Mesenchymal stem cell (in vitro differentiated cells and primary cell): ENCODE data around the gene SVOP.

ENCODE experiments used
- DNase-seq: peaks from one replicate; pipeline ENCODE4 v3.0.0-alpha.2; 2013
- H2AFZ ChIP-seq: one replicate; pipeline ENCODE4 v1.6.1; 2013; ENCODE audit warnings: low read depth, mild to moderate bottlenecking, control low read depth, inconsistent platforms, low read length, moderate library complexity
- H2AK5ac ChIP-seq: 2 replicates; pipeline ENCODE4 v1.6.1; 2013; ENCODE audit warnings: low read length, moderate library complexity, mild to moderate bottlenecking, inconsistent platforms; ENCODE audit not compliant: severe bottlenecking
- H2BK120ac ChIP-seq: one replicate; pipeline ENCODE4 v1.6.1; 2013; ENCODE audit warnings: low read depth, mild to moderate bottlenecking, inconsistent platforms, low read length, moderate library complexity
- H2BK12ac ChIP-seq, 2 experiments: one replicate each; pipeline ENCODE4 v1.6.1; 2013; ENCODE audit warnings: inconsistent platforms in 2 of 2, low read length in 2 of 2, mild to moderate bottlenecking in 2 of 2, moderate library complexity in 2 of 2, control low read depth in 1 of 2
- H2BK15ac ChIP-seq: one replicate; pipeline ENCODE4 v1.6.1; 2013; ENCODE audit warnings: mild to moderate bottlenecking, low read depth, inconsistent platforms; ENCODE audit not compliant: poor library complexity, severe bottlenecking
- H2BK5ac ChIP-seq: 2 replicates; pipeline ENCODE4 v1.6.1; 2013; ENCODE audit warnings: low read depth, mild to moderate bottlenecking, low read length, control low read depth, inconsistent platforms; ENCODE audit not compliant: poor library complexity, severe bottlenecking
- H3K14ac ChIP-seq, 2 experiments: one replicate each; pipeline ENCODE4 v1.6.1; 2013; ENCODE audit warnings: inconsistent platforms in 2 of 2, low read length in 2 of 2, control low read depth in 1 of 2, mild to moderate bottlenecking in 1 of 2, moderate library complexity in 1 of 2
- H3K18ac ChIP-seq, 2 experiments: one replicate each; pipeline ENCODE4 v1.6.1; 2013; ENCODE audit warnings: inconsistent platforms in 2 of 2, low read length in 2 of 2, control low read depth in 1 of 2, low read depth in 1 of 2, mild to moderate bottlenecking in 1 of 2
- H3K23ac ChIP-seq, 2 experiments: one replicate each; pipeline ENCODE4 v1.6.1; 2013; ENCODE audit warnings: inconsistent platforms in 2 of 2, low read length in 2 of 2, mild to moderate bottlenecking in 2 of 2, moderate library complexity in 2 of 2, control low read depth in 1 of 2
- H3K27ac ChIP-seq: 2 replicates; pipeline ENCODE4 v1.5.1; 2013; ENCODE audit warnings: mild to moderate bottlenecking, moderate library complexity, low read length, control low read depth, inconsistent platforms; ENCODE audit not compliant: poor library complexity, severe bottlenecking
- H3K27me3 ChIP-seq, 2 experiments: 2 replicates each; pipeline versions ENCODE4 v1.6.1 to v1.7.0; 2013; ENCODE audit warnings: low read length in 2 of 2, mild to moderate bottlenecking in 2 of 2, moderate library complexity in 2 of 2, control low read depth in 1 of 2, inconsistent platforms in 1 of 2; ENCODE audit not compliant: control insufficient read depth in 1 of 2, insufficient read depth in 1 of 2
- H3K36me3 ChIP-seq, 2 experiments: 2 replicates each; pipeline versions ENCODE4 v1.6.1 to v1.7.0; 2013; ENCODE audit warnings: low read length in 2 of 2, control low read depth in 1 of 2, inconsistent platforms in 1 of 2, low read depth in 1 of 2, mild to moderate bottlenecking in 1 of 2; ENCODE audit not compliant: insufficient read depth in 2 of 2, control insufficient read depth in 1 of 2
- H3K4ac ChIP-seq, 2 experiments: one replicate each; pipeline ENCODE4 v1.6.1; 2013; ENCODE audit warnings: inconsistent platforms in 2 of 2, low read length in 2 of 2, mild to moderate bottlenecking in 2 of 2, moderate library complexity in 2 of 2, control low read depth in 1 of 2, low read depth in 1 of 2
- H3K4me1 ChIP-seq: 2 replicates; pipeline ENCODE4 v1.6.1; 2013; ENCODE audit warnings: low read depth, low read length, control low read depth; ENCODE audit not compliant: control insufficient read depth, insufficient read depth
- H3K4me2 ChIP-seq: 2 replicates; pipeline ENCODE4 v1.6.1; 2013; ENCODE audit warnings: low read length, mild to moderate bottlenecking, inconsistent platforms; ENCODE audit not compliant: poor library complexity, severe bottlenecking
- H3K4me3 ChIP-seq, 2 experiments: 2 replicates each; pipeline versions ENCODE4 v1.5.1 to v1.7.0; 2013; ENCODE audit warnings: low read length in 2 of 2, mild to moderate bottlenecking in 2 of 2, control low read depth in 1 of 2, low read depth in 1 of 2; ENCODE audit not compliant: insufficient read depth in 1 of 2
- H3K79me1 ChIP-seq: replicated peaks from 2 replicates; pipeline ENCODE4 v1.6.1; 2013; ENCODE audit warnings: mild to moderate bottlenecking, control low read depth, low read length, inconsistent platforms; ENCODE audit not compliant: poor library complexity, severe bottlenecking
- H3K9ac ChIP-seq: 2 replicates; pipeline ENCODE4 v1.7.0; 2013; ENCODE audit warnings: mild to moderate bottlenecking, low read length, moderate library complexity
- H3K9me3 ChIP-seq: 2 replicates; pipeline ENCODE4 v1.7.0; 2013; ENCODE audit warnings: mild to moderate bottlenecking, low read length; ENCODE audit not compliant: control insufficient read depth
- H4K8ac ChIP-seq: one replicate; pipeline ENCODE4 v1.6.1; 2013; ENCODE audit warnings: inconsistent platforms, mild to moderate bottlenecking, low read length, moderate library complexity
- H4K91ac ChIP-seq: one replicate; pipeline ENCODE4 v1.6.1; 2013; ENCODE audit warnings: mild to moderate bottlenecking, low read length, inconsistent platforms
- WGBS: methylation state at CpG from one replicate; pipeline ENCODE4 v1.1.7; 2013; ENCODE audit warnings: mixed read lengths; 5-methylcytosine and 5-hydroxymethylcytosine counted together

The SVOP gene

DNA sequence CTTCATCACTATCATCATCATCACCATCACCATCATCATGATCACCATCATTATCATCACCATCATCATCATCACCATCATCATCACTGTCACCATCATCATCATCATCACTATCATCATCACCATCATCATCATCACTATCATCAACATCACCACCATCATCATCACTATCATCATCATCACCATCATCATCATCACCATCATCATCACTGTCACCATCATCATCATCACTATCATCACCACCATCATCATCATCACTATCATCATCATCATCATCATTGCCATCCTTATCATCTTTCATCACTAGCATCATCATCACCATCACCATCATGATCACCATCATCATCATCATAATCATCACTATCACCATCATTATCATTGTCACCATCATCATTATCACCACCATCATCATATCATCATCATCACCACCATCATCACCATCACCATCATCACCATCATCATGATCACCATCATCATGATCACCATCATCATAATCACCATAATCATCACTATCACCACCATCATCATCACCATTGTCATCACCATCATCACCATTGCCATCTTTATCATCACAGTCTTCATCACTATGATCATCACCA is 38.1 kb downstream of the SVOP start:
- H4K91ac ChIP-seq, result no peak overlapping the region
- H3K14ac ChIP-seq, result no peak overlapping the region
- H2AK5ac ChIP-seq, result no peak overlapping the region
- H3K4me1 ChIP-seq, result no peaks in the 10 kb centered on the region
- no peak overlapping the region for H3K23ac ChIP-seq
- no peak overlapping the region for H2BK12ac ChIP-seq
- H3K18ac ChIP-seq, result no peak overlapping the region
- no peaks in the 10 kb centered on the region for H3K79me1 ChIP-seq
- H3K4ac ChIP-seq, result no peak overlapping the region
- H3K4me2 ChIP-seq, result no peak overlapping the region
- H3K27me3 ChIP-seq, result peaks cover 0 to 6% of the 10 kb centered on the region in 2 experiments
- H2BK5ac ChIP-seq, result no peak overlapping the region
- no peak overlapping the region for H3K4me3 ChIP-seq
- no peaks in the 10 kb centered on the region for H3K9me3 ChIP-seq
- no peak overlapping the region for H4K8ac ChIP-seq
- H2AFZ ChIP-seq, result no peak overlapping the region
- DNase-seq, result no peak
- no peaks in the 10 kb centered on the region for H3K36me3 ChIP-seq
- H2BK120ac ChIP-seq, result no peak overlapping the region
- no peak overlapping the region for H2BK15ac ChIP-seq
- H3K9ac ChIP-seq, result no peak overlapping the region
- H3K27ac ChIP-seq, result no peak overlapping the region

DNA sequence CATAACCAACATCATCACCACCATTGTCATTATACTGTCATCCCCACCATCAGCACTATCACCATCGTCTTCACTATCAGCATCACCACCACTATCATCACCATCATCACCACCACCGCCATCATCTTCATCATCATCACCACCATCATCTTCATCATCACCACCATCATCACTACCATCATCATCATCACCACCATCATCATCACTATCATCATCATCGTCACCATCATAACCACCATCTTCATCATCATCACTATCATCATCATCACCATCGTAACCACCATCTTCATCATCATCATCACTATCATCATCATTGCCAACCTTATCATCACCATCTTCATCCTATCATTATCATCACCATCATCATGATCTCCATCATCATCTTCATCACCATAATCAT is 39.0 kb downstream of the SVOP start:
- H2BK12ac ChIP-seq, result no peak overlapping the region
- H2BK120ac ChIP-seq, result no peak overlapping the region
- H3K79me1 ChIP-seq, result no peaks in the 10 kb centered on the region
- H2AFZ ChIP-seq, result no peak overlapping the region
- H3K14ac ChIP-seq, result no peak overlapping the region
- no peak overlapping the region for H4K91ac ChIP-seq
- no peaks in the 10 kb centered on the region for H3K9me3 ChIP-seq
- H3K4me2 ChIP-seq, result no peak overlapping the region
- peaks cover 4 to 11% of the 10 kb centered on the region in 2 experiments for H3K27me3 ChIP-seq
- H3K27ac ChIP-seq, result no peak overlapping the region
- no peak overlapping the region for H3K23ac ChIP-seq
- no peak overlapping the region for H3K4ac ChIP-seq
- no peak overlapping the region for H4K8ac ChIP-seq
- H2BK15ac ChIP-seq, result no peak overlapping the region
- no peak overlapping the region for H3K18ac ChIP-seq
- no peaks in the 10 kb centered on the region for H3K4me1 ChIP-seq
- H2AK5ac ChIP-seq, result no peak overlapping the region
- 91% methylated on average over 4 of the region's 4 CpGs for WGBS
- no peak overlapping the region for H3K9ac ChIP-seq
- no peak overlapping the region for H2BK5ac ChIP-seq
- no peak for DNase-seq
- no peaks in the 10 kb centered on the region for H3K36me3 ChIP-seq
- no peak overlapping the region for H3K4me3 ChIP-seq

DNA sequence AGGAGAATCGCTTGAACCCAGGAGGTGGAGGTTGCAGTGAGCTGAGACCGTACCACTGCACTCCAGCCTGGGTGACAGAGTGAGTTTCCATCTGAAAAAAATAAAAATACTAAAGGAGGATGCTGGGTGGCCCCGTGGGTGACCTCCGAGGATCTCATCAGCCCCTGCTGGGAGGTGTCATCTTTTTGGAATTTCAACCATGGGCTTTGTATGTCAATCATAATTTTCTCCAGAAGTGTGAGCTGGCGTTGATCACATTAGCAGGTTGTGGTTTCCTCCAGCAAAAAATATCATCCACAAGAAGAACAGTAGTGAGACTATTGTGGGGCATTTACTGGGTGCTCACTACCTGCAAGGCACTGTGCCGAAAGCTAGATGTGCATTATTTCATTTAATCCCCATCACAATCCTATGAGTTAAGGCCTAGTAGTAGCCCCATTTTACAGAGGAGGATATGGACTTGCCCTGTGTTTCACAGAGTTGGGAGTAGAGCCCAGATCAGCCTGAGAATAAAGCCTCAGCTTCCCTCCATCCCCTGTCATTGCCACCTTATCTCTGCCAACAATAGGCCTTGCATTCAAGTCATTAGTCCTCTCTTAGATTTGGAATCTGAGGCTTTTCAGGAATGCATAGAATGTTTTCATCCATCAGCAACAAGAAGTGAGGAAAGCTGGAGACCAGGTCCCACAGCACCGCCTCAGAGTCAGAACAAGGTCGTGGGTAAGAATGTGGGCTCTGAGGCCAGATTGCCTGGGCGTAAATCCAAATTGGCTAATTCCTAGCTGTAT is 39.8 kb downstream of the SVOP start:
- 63% methylated on average over 8 of the region's 9 CpGs for WGBS
- H3K4me3 ChIP-seq, result no peak overlapping the region
- H4K91ac ChIP-seq, result no peak overlapping the region
- no peak overlapping the region for H2BK120ac ChIP-seq
- no peak overlapping the region for H2BK12ac ChIP-seq
- H3K9me3 ChIP-seq, result no peaks in the 10 kb centered on the region
- H3K14ac ChIP-seq, result no peak overlapping the region
- no peak overlapping the region for H2BK5ac ChIP-seq
- H3K36me3 ChIP-seq, result no peaks in the 10 kb centered on the region
- H4K8ac ChIP-seq, result no peak overlapping the region
- H3K4me2 ChIP-seq, result no peak overlapping the region
- no peak for DNase-seq
- peaks cover 5 to 16% of the 10 kb centered on the region in 2 experiments for H3K27me3 ChIP-seq
- no peak overlapping the region for H3K23ac ChIP-seq
- no peak overlapping the region for H2BK15ac ChIP-seq
- H3K27ac ChIP-seq, result peak overlapping the region; percentile 7
- H3K4ac ChIP-seq, result no peak overlapping the region
- H3K79me1 ChIP-seq, result no peaks in the 10 kb centered on the region
- H3K9ac ChIP-seq, result no peak overlapping the region
- H2AFZ ChIP-seq, result no peak overlapping the region
- H3K18ac ChIP-seq, result no peak overlapping the region
- no peak overlapping the region for H2AK5ac ChIP-seq
- H3K4me1 ChIP-seq, result no peaks in the 10 kb centered on the region

DNA sequence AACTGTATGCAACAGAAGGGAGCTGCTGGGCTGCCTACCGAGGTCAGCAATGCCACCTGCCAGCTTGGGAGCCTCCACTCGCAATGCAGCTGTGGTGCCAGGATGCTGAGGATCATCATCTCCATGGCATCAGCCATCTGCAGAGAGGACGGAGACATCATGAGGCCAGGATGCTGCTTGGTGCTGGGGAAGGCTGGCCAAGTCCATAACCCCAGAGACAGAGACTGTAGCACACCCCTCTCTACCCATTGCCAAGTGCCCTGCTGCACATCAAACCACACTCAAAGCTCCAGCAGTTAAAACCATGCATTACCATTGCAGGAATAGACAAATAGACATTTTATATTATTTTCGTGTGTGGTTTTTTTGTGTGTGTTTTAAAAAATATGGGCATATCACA is 43.5 kb downstream of the SVOP start:
- Histone ChIP-seq H3K4me3 (no peak overlapping the region), H3K23ac (no peak overlapping the region)
- 79% methylated on average over 3 of the region's 4 CpGs for WGBS

More for the DNA sequence above, 43.5 kb downstream of the SVOP start:
- Histone ChIP-seq H3K27ac (no peak overlapping the region), H3K79me1 (no peaks in the 10 kb centered on the region), H3K18ac (no peak overlapping the region), H3K9ac (no peak overlapping the region), H2BK5ac (no peak overlapping the region), H2BK120ac (no peak overlapping the region), H4K91ac (no peak overlapping the region), H3K4me2 (no peak overlapping the region), H2AFZ (no peak overlapping the region), H3K4me1 (no peaks in the 10 kb centered on the region), H3K27me3 (peaks cover 8 to 27% of the 10 kb centered on the region in 2 experiments), H2AK5ac (no peak overlapping the region), H4K8ac (no peak overlapping the region), H3K4ac (no peak overlapping the region), H3K14ac (no peak overlapping the region), H3K9me3 (no peaks in the 10 kb centered on the region), H2BK15ac (no peak overlapping the region), H2BK12ac (no peak overlapping the region), H3K36me3 (no peaks in the 10 kb centered on the region)
- no peak for DNase-seq
